Measurements from ENCODE around the gene ARPC1A.
A peak's percentile ranks its signal among the peaks of the same experiment; 100 is the strongest.
"Not testable (repeated sequence)": the region's sequence is repeated elsewhere in the genome, so short reads cannot be mapped to it uniquely, and the experiment has no call there.

ARPC1A gene

DNA sequence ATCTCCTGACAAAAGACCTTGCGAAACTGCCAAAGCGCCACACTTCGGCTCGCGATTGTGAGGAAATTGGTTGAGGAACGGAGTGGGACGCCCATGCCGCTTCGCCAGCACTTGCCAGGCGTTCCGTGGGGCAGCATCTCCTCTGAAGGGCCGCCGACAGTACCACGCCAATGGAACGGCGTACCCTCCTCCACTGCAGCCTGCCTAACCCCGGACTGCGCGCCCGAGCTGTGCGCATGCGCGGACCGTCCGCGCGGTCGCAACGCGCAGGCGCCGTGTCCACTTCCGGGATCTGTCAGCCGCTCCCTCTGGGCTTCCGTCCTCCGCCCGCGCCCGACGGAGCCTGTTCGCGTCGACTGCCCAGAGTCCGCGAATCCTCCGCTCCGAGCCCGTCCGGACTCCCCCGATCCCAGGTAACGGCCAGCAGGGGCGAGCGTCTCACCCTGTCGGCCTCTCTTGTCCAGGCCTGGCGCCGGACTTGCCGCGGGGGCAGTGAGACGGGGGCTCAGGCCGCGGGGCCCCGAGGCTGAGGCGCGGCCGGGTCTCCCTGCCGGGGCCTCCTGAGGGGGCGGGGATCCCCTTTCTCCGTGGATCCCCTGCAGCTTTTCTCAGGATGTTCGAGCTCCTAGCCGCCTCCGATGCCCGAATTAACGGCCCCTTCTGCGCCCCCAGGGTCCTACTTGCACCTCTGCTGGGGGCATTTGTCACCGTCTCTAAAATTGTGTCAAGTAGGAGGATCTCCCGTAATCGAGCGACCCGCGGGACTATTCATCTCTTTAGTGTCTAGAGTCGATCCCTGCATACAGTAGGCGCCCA, at the start of gene ARPC1A:
Gene ARPC1A (plus strand): TSS at position 307 of the 816 bp plus-strand sequence. CDS start 7,456 bp downstream, outside the sequence.
- TF ChIP-seq, protein P1, sequence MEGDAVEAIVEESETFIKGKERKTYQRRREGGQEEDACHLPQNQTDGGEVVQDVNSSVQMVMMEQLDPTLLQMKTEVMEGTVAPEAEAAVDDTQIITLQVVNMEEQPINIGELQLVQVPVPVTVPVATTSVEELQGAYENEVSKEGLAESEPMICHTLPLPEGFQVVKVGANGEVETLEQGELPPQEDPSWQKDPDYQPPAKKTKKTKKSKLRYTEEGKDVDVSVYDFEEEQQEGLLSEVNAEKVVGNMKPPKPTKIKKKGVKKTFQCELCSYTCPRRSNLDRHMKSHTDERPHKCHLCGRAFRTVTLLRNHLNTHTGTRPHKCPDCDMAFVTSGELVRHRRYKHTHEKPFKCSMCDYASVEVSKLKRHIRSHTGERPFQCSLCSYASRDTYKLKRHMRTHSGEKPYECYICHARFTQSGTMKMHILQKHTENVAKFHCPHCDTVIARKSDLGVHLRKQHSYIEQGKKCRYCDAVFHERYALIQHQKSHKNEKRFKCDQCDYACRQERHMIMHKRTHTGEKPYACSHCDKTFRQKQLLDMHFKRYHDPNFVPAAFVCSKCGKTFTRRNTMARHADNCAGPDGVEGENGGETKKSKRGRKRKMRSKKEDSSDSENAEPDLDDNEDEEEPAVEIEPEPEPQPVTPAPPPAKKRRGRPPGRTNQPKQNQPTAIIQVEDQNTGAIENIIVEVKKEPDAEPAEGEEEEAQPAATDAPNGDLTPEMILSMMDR (IDR thresholded peaks at IDR 0.05; ENCODE audit: low read depth, low read length) = no peak
- H3K4me3 ChIP-seq (ENCODE audit: low read depth, low read length) = peak within 1 kb of the TSS; percentile 99

DNA sequence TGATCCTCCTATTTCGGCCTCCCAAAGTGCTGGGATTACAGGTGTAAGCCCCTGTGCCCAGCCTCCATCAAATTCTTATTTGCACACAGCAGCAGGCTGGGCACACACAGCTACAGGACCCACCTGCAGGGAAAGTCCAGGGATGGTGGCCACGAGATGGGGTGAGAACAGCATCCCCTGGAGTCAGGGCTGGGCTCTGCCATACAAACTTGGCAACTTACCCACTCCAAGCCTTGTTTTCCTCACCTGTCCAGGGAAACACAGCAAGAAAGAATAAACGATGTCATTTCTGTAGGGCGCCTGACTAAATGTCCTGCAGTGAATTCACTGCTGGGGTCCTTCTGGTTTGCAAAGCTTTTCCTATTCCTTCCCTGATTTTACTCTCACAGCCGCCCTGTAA, 47.5 kb upstream of the ARPC1A start:
- no peak overlapping the region for H3K4me3 ChIP-seq (ENCODE audit: low read depth, low read length)
- TF ChIP-seq, protein P1 (IDR thresholded peaks at IDR 0.05; ENCODE audit: low read depth, low read length) = no peak

DNA sequence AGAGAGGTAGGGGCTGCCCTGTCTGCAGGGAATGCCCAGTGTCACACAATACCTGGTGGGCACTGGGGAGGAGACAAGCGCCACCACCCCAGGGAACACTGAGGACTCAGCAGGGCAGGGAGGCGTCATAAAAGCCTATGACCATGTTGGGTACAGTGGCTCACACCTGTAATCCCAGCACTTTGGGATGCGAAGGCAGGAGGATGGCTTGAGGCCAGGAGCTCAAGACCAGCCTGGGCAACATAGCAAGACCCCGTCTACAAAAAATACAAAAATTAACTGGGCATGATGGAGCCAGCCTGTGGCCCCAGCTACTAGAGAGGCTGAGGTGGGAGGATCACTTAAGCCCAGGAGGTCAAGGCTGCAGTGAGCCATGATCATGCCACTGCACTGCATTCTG, 41.5 kb upstream of the ARPC1A start:
- not testable (repeated sequence) for H3K4me3 ChIP-seq (ENCODE audit: low read depth, low read length)

GRCh38 chr7:99287779-99288534, 37.7 kb upstream of the ARPC1A start:
- TF ChIP-seq, protein P1 (IDR thresholded peaks at IDR 0.05; ENCODE audit: low read depth, low read length) = no peak
- H3K4me3 ChIP-seq (ENCODE audit: low read depth, low read length) = no peak overlapping the region

- TF ChIP-seq, protein P1 (IDR thresholded peaks at IDR 0.05; ENCODE audit: low read depth, low read length) = no peak
- H3K4me3 ChIP-seq (ENCODE audit: low read depth, low read length) = no peak overlapping the region
Measured at GRCh38 chr7:99289185-99289584, 36.5 kb upstream of the ARPC1A start.

DNA sequence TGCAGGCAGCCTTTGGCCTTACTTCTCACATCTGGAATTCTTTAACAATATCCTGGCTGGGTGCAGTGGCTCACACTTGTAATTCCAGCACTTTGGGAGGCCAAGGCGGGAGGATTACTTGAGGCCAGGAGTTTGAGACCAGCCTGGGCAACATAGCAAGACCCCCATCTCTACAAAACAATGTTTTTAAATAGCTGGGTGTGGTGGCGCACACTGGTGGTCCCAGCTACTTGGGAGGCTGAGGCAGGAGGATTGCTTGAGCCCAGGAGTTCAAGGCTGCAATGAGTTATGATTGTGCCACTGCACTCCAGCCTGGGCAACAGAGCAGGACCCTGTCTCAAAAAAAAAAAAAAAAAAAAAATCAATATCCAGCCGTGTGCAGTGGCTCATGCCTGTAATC, 35.5 kb upstream of the ARPC1A start:
- H3K4me3 ChIP-seq (ENCODE audit: low read depth, low read length) = not testable (repeated sequence)

DNA sequence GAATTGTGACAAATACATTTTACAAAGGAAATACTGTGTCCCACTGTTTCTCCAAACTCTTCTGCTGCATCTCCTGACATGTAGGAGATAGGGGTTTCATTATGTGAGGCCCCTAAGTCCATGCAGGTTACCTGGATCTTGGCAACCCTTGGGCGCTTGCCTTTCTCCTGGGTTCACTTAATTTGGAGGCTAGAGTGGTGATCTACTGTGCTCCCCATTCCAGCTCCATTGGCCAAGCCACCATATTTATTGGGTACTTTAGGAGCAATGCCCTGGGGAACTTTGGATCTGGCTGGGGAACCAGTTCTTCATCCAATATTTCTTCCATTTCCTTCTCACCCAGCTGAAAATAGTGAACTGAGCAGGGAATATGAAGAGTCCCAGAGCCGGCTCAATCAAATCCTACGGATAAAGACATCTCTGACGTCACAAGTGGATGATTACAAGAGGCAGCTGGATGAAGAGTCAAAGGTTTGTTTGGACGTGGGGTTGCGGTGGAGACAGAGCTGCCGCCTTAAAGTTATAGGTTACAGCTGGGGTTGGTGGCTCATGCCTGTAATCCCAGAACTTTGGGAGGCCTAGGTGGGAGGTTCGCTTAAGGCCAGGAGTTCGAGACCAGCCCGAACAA, 34.6 kb upstream of the ARPC1A start:
- no peak overlapping the region for H3K4me3 ChIP-seq (ENCODE audit: low read depth, low read length)
- TF ChIP-seq, protein P1 (IDR thresholded peaks at IDR 0.05; ENCODE audit: low read depth, low read length) = no peak

- H3K4me3 ChIP-seq (ENCODE audit: low read depth, low read length) = no peak overlapping the region
- TF ChIP-seq, protein P1 (IDR thresholded peaks at IDR 0.05; ENCODE audit: low read depth, low read length) = no peak
Measured at GRCh38 chr7:99292127-99292526, 33.6 kb upstream of the ARPC1A start.
